Epithelial cell of esophagus (primary cell): ENCODE measurements around the gene IL17RE.

Experiments used
- DNase-seq: peaks from one replicate; pipeline ENCODE4 v3.0.0; 2010; ENCODE audit warnings: low read depth
- H3K4me3 ChIP-seq: 2 replicates; pipeline ENCODE4 v1.5.1; 2011; ENCODE audit warnings: mild to moderate bottlenecking, low read length, control low read depth
- CTCF ChIP-seq: IDR thresholded peaks from 2 replicates; pipeline ENCODE4 v1.5.1; 2011; ENCODE audit warnings: low read depth, mild to moderate bottlenecking, low read length, control low read depth, inconsistent platforms; ENCODE audit not compliant: insufficient read depth; ENCODE audit errors: missing control alignments

IL17RE gene

DNA sequence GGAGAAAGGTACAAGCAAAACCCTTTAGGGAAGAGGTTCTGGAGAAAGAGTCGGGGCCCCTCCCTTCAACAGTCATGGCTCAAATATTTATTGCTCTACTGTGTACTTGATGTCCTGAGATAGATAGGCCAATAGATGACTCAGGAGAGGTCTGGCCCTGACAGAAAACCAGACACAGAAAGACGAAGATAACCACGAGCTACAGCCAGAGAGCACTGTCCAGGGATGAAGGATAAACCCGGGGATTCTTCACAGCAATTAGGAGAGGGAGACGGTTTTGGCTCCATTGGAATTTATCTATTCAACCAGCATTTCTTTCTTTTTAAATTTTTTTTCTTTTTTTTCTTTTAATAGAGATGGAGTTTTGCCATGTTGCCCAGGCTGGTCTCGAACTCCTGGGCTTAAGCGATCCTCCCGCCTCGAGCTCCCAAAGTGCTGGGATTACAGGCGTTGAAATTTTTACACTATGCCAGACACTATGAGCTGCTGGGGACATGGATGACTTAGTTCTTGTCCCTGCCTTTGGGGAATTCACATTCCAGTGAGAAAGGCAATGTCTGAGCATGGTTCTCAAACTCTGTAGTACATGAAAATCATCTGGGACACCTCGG is 18.0 kb upstream of the IL17RE start:
- no peak overlapping the region for H3K4me3 ChIP-seq
- DNase-seq = peak; percentile 92
- no peak for TF ChIP-seq CTCF

DNA sequence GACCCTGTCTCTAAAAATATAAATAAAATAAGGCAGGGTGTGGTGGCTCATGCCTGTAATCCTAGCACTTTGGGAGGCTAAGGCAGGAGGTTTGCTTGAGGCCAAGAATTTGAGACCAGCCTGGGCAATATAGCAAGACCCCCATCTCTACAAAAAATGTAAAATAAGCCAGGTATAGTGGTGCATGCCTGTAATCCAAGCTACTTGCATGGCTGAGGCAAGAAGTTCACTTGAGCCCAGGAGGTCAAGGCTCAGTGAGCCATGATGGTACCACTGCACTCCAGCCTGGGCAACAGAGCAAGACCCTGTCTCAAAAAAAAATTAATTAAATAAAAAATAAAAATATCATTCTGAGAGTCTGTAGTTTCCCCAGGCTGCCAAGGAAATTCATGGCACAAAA is 16.3 kb upstream of the IL17RE start:
- no peak for TF ChIP-seq CTCF
- no peak for DNase-seq
- no peak overlapping the region for H3K4me3 ChIP-seq

GRCh38 chr3:9887480-9887879 is 15.2 kb upstream of the IL17RE start:
- H3K4me3 ChIP-seq = no peak overlapping the region
- no peak for DNase-seq
- TF ChIP-seq CTCF = no peak

DNA sequence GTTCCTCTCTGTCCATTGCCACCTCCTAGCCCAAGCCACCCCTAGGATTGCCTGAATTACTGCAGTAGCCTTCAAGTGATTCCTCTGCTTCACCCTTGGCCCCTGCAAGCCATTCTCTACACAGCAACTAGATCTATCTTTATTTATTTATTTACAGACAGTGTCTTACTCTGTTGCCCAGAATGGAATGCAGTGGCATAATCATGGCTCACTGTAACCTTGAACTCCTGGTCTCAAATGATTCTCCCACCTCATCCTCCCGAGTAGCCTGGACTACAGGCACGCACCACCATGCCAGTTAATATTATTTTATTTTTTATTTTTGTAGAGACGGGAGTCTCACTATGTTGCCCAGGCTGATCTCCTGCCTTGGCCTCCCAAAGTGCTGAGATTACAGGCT is 14.1 kb upstream of the IL17RE start:
- H3K4me3 ChIP-seq = no peak overlapping the region
- DNase-seq = no peak
- no peak for TF ChIP-seq CTCF

DNA sequence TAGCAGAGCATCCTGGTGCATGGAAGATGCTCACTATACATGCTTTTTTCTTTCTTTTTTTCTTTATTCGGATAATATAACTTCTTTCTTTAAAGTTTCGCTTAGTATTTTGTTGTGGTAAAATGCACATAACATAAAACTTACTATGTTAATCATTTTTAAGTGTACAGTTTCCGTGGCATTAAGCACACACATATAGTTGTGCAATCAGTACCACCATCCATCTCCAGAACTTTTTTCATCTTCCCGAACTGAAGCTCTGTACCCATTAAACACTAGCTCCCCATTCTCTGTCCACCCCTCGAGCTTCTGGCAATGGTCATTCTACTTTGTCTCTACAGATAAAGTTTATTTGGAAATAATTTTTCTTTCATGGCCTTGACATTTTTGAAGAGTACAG is 13.2 kb upstream of the IL17RE start:
- no peak overlapping the region for H3K4me3 ChIP-seq
- TF ChIP-seq CTCF = no peak
- DNase-seq = no peak

DNA sequence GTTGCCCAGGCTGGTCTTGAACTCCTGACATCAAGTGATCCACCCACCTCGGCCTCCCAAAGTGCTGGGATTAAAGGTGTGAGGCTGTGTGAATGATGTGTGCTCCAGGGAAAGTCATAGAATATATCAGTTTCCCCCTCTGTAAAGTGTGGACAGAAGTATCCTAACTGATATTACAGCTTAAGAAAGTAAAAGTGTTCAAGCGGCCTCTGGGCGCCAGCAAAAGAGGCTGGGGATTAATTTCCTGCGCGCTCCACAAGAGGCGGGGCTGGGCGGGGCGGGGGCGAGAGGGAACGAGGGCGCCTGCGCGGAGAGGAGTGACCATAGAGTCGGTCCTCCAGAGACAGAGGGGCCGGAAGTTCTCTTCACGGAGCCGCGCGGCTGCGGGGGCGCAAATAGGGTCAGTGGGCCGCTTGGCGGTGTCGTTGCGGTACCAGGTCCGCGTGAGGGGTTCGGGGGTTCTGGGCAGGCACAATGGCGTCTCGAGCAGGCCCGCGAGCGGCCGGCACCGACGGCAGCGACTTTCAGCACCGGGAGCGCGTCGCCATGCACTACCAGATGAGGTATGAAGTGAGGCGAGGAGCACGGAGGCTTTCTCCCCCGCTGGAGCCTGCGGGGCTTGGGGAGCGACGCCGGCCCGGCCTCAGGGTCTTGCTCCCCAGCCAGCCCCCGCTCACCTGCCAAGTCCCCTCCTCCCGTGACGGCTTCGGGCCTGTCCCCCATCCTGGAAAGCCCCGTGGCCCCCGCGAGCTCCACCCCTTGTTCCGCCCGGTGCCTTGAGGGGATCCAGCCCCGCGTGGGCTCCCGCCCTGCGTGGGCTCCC is 12.2 kb upstream of the IL17RE start, which contains the start of gene JAGN1:
Gene JAGN1 (plus strand): TSS at position 362 of the 823 bp plus-strand sequence. CDS start 113 bp downstream, at position 475.
- no peak for TF ChIP-seq CTCF
- DNase-seq = peak; percentile 90
- H3K4me3 ChIP-seq = peak within 1 kb of the TSS; percentile 80

GRCh38 chr3:9891072-9891622 is 11.5 kb upstream of the IL17RE start:
- peak overlapping the region; percentile 80 for H3K4me3 ChIP-seq
- no peak for TF ChIP-seq CTCF
- DNase-seq = no peak
